NCI-H2107 (cell line): ENCODE data around the gene ACOT8.
A peak's percentile ranks its signal among the peaks of the same experiment; 100 is the strongest.
"Not testable (repeated sequence)": the region's sequence is repeated elsewhere in the genome, so short reads cannot be mapped to it uniquely, and the experiment has no call there.

Experiments used
- DNase-seq: peaks from one replicate; lab custom pipeline; 2025; lab: John Stamatoyannopoulos, UW

Gene ACOT8

DNA sequence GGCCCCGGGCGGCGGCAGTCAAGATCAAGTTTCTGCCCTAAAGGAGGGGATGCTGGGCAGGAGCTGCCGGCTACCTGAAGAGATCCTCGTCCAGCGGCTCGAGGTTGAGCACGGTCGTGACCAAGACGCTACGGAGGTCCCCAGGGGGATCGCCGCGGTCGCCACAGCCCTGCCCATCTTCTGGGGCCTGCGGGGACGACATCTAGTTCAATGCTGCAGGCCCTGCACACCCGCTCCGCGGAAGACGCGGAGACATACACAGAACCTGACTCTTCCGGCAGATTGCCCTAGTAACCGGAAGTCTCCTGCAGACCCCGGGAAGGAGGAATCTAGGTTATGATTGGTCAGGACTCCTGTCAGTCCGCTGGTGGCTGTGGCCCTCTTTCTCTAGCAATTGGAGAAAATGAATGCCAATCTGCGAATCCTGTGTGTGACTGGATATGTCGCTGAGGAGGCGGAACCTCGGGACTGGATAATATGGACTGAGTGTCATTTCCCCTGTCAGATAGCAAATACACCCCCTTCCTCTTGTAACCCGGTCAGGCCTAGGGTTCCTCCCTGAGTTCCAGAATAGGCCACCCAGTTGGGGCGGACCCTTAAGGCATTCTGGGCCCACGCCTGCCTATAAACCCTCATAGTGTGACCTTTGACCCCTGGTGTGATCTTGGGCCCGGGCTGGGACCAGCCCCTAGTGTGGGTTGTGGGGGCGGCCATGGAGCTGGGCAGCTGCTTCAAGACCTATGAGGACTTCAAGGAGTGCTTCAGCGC lies at the start of gene ACOT8, which contains the start of gene ZSWIM3:
Gene ACOT8, minus strand, starts transcription at position 279 of the 768 bp plus-strand sequence. Its CDS starts 77 bp downstream, at position 202.
Gene ZSWIM3, plus strand, starts transcription at position 501 of the 768 bp plus-strand sequence. Its CDS starts 212 bp downstream, at position 713.
- peak; percentile 95 for DNase-seq

DNA sequence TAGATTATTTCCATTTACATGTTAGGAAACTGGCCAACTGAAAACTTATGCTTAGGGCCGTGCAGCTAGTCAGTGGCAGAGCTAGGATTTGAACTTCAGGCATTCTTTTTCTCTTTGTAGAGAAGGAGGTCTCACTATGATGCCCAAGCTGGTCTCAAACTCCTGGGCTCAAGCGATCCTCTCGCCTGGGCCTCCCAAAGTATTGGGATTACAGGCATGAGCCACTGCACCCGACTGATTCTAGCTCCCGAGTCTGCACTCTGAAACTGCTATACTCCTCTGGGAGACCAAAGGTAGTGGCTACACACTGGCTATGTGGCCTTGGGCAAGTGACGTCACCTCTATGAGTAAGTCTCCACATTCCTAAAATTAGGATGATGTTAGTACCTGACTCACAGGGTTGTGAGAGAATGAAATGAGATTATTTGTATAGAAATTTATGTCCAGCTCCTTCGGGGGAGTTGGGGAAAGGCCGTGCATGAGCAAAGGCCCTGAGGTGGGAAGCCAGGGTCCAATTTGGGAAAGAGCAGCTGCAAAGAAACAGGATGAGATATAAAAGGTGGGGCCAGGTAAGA lies 48.4 kb upstream of the ACOT8 start:
- no peak for DNase-seq

DNA sequence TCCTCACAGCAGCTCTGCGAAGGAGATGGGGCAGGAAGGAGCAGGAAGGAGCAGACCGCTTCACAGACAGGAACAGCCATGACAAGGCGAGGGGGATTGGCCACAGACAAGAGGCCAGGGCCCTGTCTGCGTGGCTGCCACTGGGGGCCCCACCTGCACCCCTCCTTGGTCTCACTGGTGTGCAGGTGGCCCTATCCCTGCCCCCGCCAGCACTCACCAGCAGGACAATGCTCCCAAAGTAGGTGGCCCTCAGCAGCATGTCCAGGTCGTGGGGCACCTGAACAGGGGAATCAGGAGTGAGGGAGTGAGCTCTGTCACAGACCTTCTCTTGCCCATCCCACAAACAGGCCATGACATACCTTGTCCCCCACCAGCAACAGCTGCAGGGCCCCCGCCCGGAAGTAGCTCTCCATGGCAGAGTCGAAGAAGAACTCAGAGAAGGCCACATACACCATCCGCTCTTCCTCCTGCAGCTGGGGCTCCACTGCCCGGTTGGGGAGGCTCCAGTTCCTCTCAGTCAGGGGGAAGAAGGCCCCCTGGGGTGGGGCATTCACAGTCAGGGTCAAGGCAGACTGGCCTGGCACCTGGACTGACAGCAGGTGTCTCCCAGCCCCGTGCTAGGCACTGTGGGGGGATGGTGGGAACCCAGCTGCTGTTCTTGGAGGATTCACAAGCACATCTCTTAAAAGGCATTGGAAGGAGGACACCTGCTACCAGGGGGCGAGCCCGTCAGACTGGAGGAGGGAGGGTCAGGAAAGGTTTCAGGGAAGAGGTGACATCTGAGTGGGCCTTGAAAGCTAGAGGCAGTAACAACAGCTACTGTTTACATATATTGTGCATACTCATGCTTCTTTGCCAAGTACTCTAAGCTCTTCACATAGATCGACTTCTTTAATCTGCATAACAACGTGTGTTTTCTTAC lies 47.7 kb upstream of the ACOT8 start:
- DNase-seq: no peak

DNA sequence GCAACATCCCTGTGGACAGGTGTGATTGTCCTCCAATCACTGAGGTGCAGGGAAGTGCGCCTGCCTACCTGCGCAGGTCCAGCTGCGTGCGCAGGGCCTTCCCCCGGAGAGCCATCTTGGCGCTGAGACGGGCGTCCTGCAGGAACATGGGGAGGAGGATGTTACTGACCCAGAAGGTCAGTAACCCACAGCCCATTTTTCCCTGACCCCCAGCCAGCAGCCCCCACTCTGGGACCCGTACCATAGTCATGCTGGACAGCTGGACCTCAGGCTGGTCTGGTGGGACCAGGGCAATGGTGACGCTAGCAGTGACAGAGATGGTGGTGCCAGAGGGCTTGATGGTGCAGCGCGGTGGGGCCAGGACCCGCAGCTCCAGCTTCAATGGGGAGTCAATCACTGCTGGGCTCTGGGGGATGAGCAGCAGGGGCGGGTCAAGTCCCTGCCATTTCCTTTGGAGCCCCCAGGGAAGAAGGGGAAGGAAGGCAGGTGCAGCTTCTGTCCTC lies 45.1 kb upstream of the ACOT8 start:
- no peak for DNase-seq

DNA sequence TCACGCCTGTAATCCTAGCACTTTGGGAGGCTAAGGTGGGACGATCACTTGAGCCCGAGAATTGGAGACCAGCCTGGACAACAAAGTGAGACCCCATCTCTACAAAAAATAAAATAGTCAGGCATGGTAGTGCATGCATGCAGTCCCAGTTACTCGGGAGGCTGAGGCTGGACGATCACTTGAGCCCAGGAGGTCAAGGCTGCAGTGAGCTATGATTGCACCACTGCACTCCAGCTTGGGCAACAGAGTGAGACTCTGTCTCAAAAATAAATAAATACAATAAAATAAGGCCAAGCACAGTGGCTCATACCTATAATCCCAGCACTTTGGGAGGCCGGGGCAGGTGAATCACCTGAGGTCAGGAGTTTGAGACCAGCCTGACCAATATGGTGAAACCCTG lies 44.1 kb upstream of the ACOT8 start:
- DNase-seq: not testable (repeated sequence)

DNA sequence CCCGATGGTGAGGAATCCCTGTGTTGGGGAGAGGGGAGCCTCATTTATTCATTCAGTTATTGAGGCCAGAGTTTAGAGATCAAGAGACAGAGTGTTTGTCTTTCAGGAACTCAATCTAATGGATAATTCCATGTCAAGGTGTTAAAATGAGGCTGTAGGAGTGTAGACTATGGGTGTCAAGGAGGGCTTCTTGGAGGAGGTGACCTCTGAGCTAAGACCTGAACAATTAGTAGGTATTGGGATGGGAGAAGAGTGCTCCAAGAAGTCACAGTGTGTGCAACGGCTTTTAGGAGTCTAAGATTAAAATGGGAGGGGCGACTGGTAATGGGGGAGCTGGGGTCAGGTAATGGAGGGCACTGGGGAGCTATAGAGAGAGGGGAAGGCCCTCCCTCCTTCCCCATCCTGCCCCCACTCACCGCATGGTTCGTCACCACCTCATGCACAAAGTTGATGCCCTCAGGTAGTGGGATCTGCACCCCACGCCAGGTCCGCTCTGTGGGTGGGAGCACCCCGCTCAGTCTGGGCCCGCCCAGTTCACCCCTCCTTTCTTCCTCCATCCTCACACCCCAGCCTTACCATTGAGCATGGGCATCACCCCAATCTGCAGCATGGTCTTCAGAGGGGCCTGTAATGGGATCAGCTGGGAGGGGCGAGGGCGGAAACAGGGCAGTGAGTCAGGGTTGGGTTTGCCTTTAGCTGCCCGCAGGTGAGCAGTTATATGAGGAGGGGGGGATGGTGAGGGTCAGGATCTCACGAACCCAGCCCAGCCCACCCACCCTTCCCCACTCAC lies 42.0 kb upstream of the ACOT8 start:
- no peak for DNase-seq

DNA sequence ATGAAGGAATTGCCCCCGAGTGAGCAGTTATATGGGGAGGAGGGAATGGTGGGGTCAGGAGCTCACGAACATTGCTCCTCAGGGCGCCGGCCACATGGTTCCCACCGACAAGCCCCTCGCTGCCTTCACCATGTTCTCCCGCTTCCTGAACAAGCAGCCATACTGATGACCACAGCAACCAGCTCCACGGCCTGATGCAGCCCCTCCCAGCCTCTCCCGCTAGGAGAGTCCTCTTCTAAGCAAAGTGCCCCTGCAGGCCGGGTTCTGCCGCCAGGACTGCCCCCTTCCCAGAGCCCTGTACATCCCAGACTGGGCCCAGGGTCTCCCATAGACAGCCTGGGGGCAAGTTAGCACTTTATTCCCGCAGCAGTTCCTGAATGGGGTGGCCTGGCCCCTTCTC lies 41.1 kb upstream of the ACOT8 start:
- no peak for DNase-seq

DNA sequence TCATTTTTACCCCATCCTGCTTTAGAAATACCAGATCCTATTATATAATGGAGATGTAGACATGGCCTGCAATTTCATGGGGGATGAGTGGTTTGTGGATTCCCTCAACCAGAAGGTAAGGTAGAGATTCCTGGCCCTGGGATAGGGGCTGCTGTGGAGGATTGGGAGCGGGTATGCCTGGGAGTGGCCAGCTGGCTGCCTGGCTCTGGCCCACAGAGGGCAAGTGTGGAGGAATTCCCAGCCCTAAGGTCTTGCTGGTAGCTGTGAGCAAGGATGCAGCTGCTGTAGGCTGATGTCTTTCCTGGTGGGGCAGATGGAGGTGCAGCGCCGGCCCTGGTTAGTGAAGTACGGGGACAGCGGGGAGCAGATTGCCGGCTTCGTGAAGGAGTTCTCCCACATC lies 40.5 kb upstream of the ACOT8 start:
- DNase-seq: no peak

DNA sequence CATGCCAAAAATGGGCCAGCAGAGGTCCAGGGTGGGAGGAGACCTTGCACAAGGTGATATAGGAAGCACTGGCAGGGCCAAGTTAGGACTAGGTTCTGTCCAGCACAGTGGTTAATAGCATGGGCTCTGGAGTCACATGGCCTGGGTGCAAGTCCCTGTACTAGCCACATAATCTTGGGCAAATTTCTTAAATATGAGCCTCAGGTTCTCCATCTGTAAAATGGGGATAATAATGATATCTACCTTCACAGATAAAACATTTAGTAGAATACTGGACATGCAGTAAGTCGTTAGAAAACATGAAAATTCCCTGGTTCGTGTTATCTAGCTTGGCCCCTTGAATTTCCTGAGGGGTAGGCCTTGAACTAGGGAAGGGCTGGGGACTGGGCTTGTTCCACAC lies 40.1 kb upstream of the ACOT8 start:
- DNase-seq: no peak

DNA sequence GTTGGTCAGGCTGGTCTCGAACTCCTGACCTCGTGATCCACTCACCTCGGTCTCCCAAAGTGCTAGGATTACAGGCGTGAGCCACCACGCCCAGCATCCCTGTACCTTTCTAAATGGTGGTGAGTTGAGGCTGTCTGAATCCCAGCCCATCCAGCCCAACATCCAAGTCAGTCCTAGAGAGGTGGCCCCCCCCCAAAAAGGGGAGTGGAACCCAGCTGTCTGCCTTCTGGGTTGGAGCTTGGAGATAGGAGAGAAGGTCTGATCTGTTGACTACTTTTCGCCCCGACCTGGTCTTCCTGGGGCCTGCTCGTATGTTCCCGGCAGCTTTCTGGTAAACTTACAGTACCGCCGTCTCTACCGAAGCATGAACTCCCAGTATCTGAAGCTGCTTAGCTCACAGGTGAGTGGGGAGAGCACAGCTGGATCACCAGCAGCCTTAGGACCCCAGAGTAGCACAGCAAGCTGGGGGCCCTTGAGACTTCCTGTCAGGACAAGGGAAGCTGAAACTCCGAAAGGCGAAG lies 39.5 kb upstream of the ACOT8 start:
- DNase-seq: no peak

DNA sequence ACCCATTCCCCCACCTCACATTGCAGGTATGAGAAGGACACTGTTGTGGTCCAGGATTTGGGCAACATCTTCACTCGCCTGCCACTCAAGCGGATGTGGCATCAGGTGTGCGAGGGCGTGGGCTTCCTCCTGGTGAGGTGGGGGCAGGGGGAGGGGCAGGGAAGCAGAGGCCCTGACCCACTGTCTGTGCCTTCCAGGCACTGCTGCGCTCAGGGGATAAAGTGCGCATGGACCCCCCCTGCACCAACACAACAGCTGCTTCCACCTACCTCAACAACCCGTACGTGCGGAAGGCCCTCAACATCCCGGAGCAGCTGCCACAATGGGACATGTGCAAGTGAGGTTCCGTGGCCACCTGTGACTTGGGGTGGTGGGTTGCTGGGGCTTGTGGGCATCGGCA lies 37.6 kb upstream of the ACOT8 start:
- DNase-seq: no peak

DNA sequence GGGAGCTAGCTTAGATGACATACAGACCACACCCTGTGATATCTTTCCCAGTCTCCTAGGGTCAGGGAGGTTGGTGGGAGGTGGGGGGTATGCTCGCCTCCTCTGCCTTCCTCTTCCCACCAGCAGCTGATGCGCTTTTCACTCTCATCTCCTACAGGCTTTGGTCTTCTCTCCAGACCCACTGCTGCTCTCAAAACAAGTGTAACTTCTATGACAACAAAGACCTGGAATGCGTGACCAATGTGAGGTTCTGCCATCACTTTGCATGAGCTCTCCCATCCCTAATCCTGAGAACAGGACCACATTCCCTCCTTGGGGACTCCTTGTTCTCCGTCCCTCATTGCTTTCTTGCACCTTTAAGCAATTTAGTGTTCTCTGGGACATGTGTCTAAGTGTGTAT lies 36.6 kb upstream of the ACOT8 start:
- no peak for DNase-seq

DNA sequence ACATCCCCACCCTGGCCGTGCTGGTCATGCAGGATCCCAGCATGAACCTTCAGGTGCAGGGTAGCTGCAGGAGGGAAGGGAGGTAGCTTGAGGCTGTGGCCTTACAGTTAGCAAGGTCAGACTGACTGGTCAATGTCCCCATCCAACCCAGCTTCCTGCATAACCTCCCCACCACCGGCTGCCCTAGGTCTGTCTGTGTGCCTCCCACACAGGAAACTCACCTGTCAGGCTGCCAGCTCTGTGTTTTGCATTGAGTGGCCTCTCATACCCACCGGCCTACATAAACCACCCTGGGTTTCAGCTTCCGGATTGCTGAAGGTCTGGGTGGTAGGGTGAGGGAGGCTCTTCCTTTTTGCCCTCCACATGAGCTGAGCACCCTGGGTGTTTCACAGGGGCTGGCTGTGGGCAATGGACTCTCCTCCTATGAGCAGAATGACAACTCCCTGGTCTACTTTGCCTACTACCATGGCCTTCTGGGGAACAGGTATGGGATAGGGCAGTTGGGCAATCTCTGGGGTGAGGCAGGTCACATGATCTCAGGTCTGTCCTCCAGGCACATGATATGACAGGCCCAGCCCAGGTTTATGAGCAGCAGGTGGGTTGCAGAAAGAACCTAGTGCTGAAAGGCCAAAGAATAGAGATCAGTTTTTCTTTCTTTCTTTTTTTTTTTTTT lies 35.8 kb upstream of the ACOT8 start:
- DNase-seq: no peak

DNA sequence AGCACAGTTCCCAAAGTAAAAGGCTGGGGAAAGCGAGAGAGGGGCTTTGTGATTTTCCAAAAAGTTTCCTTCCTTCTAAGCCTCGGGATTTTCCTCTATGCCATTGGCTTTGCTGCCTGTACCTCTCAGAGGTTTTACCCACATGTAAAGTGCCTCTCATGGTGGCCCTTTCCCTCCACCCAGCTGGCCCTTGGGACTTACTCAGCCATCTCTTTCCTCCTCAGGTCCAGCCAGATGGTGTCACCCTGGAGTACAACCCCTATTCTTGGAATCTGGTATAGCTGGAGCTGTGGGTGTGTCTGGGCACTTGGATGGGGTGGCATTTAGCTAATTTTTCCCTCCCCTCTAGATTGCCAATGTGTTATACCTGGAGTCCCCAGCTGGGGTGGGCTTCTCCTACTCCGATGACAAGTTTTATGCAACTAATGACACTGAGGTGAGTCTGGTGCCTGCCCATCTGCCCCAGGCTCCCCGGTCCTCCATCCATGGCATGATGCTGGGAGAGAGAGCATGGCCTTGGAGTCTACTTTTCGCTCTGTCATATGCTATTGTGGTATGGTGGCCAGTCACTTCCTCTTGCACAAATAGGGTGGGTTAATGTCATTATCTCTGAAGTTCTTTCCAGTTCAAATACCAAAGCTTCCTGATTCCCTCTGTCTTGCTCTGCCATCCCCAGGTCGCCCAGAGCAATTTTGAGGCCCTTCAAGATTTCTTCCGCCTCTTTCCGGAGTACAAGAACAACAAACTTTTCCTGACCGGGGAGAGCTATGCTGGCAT lies 35.0 kb upstream of the ACOT8 start:
- no peak for DNase-seq

DNA sequence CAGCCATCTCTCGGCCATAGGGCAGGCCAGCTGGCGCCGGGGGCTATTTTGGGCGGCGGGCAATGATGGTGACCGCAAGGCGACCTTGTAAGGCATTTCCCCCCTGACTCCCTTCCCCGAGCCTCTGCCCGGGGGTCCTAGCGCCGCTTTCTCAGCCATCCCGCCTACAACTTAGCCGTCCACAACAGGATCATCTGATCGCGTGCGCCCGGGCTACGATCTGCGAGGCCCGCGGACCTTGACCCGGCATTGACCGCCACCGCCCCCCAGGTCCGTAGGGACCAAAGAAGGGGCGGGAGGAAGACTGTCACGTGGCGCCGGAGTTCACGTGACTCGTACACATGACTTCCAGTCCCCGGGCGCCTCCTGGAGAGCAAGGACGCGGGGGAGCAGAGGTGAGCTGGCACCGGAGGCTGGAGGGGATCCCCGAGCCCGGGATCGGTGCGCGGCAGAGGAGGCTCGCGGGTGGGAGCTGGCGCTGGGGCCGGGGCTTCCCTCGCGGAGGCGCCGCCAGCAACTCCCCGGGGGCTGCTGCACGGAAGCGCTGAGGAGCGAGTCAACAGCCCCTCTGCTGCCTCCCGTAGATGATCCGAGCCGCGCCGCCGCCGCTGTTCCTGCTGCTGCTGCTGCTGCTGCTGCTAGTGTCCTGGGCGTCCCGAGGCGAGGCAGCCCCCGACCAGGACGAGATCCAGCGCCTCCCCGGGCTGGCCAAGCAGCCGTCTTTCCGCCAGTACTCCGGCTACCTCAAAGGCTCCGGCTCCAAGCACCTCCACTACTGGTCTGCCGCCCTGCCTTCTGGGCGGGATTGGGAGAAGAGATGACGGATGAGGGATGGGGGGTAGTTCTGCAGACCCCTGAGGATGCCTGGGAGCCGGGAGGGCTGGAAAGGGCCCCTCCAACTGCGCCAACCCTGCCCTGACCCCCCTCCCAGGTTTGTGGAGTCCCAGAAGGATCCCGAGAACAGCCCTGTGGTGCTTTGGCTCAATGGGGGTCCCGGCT lies 34.1 kb upstream of the ACOT8 start, which contains the start of the genes CTSA and NEURL2:
Gene CTSA, plus strand, starts transcription at position 351 of the 999 bp plus-strand sequence. Its CDS starts 234 bp downstream, at position 585.
Gene NEURL2, minus strand, starts transcription at position 224 of the 999 bp plus-strand sequence. Its CDS starts 217 bp downstream, at position 7.
- DNase-seq: peak; percentile 21

DNA sequence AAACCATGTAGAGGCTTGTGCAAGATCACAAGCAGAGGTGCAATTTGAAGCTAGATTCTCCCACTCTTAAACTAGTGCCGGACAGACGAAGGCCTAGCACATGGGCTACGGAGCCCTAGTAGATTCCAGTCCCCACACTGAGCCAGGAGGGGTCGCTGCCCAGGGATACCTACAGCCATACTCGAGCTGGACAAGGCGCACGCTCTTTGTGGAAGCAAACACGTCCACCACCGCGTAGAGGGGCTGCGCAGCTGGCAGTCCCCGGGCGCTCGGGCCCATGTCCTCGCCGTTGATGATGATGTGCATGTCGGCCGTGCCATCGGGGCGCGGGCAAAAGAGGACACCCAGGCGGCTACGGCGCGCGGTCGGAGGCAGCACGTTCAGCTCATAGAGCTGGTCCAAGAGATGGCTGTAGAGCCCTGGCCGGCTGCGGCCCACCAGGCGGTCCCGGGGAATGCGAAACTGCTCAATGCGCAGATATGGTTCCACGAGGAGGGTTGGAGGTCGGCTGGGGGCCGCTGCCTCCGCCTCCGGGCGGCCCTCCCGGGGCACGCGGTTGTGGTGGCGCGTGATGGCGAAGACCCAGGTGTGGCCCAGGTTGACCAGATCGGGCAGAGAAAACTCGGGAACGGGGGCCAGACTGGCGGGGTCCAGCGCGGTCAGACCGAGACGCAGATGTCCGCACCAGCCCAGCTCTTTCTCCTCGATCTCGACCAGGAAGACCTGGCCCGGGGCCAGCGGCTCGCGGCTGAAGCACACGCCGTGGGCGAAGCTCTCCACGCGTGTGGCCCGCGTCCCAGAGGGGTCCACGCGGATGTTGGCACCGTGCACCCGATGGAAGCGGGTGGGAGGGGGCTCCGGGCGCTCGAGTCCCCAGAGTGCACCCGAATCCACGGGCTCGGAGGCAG lies 33.1 kb upstream of the ACOT8 start:
- no peak for DNase-seq

DNA sequence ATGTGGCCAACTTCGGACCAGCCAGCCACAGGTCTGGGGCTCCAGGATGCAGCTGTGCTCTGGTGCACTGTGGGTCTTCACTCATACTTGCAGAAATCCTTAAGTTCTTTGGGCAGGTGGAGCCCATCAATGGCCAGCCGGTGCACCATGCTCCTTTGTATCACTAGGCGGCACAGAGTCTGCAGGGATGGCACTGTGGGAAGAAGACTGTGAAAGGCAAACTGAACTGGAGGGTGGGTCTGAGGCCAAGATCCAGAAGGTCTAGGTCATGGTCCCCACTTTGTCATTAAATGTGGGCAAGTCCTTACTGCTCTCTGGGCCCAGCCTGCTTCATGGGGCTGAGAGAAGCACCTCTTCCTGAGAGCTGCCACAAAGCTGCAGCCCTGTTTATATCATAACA lies 31.5 kb upstream of the ACOT8 start:
- DNase-seq: no peak
